SHP77 treated with DMSO at 0.1 percent for 48 hours (cell line): ENCODE measurements around the gene NRXN3.
"Not testable (repeated sequence)": the region's sequence is repeated elsewhere in the genome, so short reads cannot be mapped to it uniquely, and the experiment has no call there.

Experiments
- DNase-seq: peaks from one replicate; lab custom pipeline; 2025; lab: John Stamatoyannopoulos, UW

NRXN3 gene

DNA sequence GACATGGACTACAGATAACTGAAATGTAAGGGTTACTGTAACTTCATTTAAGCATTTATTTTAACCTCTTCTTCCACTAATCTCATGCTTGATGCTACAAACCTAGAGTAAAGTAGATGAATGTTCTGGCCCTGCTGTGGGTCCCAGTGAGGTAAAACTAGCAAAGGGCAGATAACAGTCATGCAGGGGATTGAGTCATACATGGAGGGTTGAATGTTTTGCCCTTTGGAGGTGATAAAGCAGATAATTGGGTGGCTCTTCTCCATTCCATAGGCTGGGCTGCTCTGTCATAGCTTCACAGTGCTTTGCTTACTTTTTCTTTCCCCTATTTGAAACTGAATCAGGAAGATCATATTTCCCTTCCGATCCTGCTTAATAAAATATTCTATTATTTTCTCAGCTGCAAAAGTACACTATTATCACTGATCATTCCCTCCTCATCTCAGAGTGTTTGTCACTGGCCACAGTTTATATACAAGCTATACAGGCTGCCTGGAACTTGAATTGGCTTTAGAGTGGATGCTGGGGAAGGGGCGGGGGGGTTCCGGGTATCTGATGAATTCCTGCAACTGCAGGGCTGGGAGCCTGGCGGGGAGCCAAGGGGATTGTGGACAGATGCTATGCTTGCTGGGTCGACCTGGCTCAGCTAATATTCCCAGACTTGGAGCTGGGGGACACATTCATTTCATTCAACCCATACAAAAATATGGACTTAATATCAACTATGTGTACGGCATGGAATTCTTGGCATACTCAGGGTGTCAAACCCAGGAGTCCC, 235.1 kb downstream of the NRXN3 start:
- no peak for DNase-seq

DNA sequence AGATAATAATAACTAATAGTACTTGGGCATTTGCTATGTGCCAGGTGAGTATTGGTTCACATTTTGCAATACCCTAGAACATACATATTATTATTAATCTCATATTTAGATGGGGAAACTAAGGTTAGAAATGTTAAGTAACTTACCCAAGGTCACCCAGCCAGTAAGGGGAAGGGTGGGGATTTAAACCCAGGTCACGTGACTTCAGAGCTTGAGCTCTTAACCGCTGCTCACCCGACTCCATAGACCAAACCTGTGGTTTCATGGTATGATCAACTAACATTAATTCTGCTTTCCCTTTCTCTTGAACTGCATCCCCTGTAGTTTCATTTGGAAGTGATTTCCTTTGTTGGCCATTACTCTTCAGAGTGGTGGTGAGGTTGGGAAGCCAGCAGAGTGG, 242.3 kb downstream of the NRXN3 start:
- DNase-seq = no peak

DNA sequence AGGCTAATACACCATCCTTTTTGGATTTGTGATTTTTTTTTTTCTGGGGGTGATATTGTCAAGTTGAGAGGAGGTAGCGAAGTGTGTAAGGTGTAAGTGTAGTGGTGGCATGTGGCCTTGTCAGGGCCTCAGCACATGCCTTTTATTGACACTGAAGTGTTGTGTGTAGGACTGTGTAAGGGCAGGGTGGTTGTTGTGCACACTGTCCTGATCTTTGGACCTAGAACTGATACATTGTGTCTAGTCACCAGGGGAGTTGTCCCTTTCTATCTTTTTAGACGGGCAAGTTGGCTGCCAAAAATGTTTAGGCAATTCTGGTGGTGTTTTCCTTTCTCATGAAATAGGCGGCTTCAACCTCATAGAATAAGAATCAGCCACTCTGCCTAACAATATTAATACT, 244.0 kb downstream of the NRXN3 start:
- DNase-seq = no peak

DNA sequence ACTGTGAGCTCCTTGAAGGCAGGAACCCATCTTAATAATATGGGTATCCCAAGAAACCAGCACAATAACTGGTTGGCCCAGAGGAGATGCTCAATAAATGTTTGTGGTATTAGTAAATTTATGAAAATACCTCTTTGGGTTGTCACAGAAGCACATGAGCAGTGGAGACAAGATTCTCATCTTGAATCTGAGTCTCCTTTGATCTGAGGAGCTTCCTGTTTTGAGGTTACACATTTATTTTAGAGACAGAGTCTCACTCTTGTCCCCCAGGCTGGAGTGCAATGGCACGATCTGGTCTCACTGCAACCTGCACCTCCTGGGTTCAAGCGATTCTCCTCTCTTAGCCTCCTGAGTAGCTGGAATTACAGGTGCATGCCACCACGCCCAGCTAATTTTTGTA, 247.4 kb downstream of the NRXN3 start:
- no peak for DNase-seq

DNA sequence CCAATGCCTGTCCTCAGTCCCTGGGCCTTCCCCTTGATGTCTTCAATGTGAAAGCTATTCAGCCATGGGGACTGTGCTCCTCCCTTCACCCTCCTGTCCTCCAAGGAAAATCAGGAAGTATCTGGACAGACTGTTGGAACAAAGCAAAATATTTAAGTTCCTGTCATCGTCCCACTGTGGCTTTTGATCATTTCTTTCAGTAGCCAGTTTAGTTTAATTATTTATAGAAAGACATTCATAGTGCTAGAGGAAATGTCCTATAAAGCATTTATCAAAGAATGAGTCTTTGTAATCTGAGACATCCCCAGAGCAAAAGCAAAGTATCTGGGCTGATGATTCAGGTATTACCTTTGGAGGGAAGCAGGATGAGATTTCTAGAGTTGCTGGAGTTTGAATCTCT, 254.1 kb downstream of the NRXN3 start:
- DNase-seq = no peak

DNA sequence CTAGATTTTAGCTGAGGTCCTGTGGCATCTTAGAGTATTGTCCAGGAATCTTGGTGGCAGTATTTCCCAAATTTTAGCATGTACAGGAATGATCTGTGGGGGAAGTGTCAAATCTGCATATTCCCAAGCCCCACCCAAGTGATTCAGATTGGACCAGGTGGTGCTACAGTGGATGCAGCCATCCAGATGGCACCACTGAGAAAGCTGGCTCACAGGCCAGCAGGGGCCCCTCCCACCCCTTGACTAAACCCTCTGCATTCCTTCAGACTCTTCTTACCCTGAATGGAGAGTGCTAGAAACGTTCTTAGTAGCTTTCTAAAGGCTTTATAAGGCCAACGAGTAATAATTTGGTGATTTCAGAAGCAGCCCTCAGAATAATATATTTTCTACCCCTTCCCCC, 255.2 kb downstream of the NRXN3 start:
- no peak for DNase-seq

DNA sequence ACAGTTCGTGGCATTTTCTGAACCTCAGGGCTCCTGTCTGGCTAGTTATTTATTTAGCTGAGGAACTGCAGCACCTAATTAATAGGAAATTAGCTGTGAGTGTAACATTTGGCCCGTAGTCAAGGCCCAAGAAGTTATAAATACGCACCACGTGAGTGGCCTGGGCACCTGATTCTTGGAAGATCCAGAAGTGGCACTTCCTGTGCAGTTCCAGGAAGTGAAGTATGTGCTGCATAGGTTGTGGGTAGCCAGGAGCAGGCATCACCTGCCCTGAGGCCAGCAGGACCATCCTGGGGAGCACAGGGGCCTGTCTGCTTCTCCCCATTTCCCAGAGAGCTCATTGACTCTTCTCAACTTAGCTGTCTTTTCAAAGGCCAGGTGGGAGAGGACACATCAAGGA, 255.6 kb downstream of the NRXN3 start:
- DNase-seq = no peak

DNA sequence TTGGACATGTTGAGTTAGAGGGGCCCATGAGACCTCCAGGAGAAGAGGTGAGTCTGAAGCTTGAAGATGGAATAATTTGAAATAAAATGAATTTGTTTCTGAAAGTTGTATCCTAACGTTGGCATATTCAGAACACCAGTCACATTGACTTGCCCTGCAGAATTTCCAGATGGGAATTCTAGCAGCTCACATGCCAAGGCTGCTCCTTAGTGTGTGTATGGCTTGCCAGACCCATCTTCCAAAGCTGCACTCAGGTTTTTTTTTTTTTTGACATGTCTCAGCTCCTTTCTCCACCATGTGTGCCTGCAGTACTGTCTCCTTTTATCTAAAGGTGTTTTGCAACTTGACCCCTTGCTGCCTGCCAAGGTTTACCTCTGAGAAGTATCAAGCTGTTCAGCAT, 261.9 kb downstream of the NRXN3 start:
- DNase-seq = no peak

DNA sequence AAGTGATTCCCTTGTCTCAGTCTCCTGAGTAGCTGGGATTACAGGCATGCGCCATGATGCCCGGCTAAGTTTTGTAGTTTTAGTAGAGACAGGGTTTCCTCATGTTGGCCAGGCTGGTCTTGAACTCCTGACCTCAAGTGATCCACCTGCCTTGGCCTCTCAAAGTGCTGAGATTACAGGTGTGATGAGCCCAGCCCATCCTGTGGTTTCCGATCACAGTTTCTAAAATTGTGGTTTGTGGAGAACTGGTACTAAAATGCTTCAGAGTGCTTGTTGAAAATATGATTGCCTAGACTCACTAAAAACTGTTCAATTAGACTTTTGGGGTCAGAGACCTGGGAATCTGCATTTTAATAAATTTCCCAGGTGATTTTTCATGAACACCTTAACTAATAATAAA, 267.3 kb downstream of the NRXN3 start:
- DNase-seq = not testable (repeated sequence)

DNA sequence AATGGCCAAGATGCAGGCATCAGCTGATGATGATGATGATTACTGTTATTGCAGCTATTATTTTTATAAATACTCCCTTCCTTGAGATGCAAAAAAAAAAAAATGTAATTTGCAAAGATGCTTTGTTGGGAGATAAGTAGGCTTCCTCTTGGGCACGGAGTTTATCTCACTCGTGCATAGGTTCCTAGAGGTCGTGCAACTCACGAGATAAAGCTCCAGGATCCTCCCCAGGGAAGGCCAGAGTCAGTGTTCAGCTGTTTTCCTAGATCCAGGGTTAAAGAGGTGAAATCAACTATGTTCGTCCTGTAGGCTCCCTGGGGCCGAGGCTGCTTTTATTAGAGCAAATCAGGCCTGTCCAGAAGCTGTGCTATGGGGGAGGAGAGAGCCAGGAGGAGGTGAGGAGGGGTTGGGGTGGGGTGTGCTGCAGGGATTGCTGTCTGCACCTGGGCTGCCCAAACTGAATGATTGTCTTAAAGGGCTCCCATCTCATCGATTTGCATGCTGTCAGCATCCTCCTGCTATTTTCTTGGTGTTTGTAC, 270.3 kb downstream of the NRXN3 start:
- no peak for DNase-seq

DNA sequence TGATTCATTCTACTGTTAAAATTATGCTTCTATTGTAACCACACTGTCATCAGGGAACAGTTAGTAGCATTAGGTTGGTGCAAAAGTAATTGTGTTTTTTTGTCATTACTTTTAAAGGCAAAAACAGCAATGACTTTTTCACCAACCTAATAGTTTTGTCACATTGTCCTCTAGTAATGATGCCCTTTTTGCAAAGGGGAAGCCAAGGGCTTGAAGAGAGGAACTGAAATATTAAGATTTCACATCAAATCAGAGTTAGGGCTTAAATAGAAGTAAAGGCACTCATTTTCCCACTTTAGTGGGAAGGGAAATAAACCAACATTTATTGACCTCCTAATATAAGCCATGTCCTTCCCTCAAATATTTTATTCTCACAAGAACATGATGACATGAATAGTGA, 273.7 kb downstream of the NRXN3 start:
- DNase-seq = no peak

DNA sequence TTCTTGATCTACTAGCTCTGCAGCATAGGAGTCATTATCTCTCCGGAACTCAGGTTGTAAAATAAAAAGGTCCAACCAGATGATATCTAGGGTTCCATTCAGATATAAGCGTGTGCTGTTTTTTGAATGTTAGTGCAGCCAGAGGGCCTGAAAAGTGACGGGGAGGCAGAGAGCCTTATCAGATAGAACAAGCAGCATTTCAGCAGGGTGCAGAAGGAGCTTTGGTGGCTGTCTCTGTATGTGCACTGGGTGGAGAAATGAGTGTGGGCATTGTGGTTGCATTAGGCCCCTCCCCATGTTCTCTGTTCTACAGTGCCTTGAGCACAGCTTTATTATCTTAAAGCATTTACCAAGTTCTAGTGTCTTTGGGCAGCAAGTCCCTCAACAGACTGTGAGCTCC, 275.1 kb downstream of the NRXN3 start:
- DNase-seq = no peak

DNA sequence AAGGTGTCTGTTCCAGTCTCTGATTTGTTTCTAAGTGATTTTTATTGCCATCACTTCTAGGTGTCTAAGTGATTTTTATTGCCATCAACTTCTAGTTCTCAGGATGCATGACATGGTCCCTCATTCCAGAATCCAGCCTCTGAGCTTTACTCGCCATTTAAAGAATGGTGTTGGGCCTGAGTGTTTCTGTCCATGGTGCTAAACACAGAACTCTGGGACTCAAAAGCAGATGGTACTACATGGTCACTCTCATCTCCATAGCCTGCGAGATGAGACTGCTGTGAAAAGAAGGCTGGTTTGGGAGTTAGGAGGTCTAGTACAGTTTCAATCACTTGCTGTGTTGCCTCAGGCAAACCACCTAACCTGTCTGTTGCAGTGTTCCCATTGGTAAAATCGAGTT, 276.6 kb downstream of the NRXN3 start:
- no peak for DNase-seq

DNA sequence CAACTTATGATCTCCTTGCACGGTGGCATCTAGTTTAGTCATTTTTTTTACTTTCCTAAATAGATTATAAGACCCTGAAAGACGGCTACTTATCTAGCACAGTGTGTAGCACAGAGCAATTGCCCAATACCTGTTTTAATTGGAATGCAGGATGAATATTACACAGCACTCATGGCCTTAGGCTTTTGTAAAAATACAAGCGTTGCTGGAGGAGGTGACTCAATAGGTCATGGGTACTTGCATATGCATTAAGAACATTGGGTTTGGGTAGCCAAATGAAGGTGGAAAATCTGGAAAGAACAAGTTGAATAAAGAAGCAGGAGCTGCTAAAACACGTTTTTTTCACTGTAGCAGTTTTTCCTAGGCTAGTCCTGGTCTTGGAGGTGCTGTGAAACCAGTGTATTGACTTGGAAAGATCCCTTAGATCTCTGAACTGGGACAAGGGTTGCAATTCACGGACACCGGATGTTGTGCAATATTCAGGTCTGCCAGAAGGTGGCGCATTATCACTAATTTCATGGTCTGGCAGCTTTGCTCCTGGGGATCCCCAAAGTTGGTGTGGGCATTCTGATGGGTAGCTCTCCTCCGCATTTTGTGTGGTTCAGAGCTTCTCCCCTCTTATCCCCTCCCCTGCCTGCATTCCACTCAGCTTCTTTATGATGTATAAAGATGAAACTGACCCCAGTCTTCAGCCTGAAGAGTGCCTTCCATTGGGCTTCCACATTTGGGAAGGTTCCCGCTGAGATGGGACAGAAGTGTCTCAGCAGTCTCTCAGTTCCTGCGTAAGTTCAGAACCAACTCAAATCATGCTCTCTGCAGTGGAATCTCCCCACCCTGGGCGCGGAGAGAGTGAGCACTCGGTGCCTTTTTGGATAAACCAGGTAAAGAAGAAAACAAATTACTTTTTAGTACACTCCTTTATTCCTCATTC, 278.3 kb downstream of the NRXN3 start:
- DNase-seq = no peak

DNA sequence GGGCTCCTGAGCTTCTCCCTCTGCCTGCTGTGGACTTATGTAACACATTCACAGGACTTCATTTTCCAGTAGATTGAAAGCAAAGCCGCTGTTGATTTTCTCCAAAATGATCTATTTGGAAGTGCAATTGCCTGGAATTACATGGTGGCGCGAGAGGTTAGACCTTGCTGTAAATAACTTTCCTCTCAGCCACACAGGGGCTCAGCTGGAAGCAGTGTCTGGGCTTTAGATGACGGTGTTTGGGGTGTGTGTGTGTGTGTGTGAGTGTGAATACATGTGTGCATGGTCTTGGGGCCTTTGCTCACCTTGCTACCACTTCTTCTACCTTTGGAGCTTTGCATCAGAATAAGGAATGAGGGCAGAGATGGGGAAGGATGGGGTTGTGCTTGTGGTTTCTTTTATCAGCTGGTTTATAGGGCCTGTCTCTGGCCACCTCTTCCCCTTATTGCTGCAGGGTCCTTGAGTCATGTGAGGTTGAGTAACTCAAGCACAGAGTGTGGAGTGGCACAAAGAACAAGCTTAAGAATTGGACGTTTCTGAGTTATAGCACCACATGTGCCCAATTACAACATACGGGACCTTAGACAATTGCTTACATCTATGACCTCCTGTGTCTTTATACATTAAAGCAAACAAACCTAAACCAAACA, 280.6 kb downstream of the NRXN3 start:
- no peak for DNase-seq

DNA sequence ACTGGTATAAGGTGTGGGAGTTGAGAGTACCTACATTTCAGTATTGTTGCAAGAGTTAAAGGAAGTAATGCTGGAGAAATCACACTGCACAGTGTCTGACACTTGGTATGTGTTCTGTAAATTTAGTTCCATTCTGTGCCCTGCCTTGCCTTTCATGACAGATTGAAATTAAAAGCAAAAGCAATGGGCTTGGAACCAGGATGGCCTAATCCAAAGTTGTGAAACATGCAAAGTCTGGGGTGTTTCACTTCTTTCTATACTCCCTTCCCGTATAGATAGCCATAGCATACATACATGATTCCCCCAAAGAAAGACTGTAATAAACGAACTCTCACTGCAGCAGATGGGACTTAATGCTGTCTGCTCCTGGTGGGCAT, 281.1 kb downstream of the NRXN3 start:
- no peak for DNase-seq

DNA sequence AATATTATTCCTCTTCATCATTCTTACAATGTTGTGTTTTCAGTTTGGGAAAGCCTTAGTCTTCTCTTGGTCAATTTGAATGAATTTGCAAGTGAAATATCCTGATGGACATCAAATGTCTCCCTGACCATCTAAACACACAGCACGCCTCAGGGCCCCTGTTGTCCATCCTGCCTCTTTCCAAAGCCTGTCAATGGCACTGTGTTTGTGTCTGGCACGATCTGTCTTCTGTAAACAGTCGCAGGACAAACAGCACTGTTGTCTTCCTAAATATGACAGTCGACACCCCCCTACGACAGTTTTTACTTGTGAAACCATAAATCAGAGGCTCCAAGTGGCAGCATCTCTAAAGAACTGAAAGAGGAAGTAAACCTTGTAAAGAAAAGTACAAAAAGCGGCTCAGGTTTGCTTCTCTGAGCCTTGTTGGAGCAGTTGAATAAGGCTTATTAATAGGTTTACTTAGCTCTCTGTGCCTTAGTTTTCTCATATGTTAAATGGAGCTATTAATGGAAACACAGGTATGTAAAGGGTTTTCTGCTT, 285.8 kb downstream of the NRXN3 start:
- DNase-seq = no peak

DNA sequence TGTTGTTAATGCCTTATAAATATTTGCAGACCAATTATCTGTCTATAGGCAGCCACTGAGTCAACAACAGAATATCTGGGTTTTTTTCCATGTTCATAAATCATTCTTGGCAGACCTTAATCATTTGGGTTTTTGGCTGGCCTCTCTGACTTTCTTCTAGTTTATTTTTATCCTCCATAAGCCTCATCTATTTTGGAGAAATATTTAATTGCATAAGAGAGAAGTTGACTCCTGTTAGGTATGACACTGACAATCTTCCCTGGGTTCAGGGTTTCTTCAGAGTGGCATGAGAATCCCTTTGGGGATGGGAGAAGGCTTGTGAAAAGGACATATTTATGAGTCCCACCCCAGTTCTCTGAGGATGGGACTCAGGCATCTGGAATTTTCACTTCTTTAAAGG, 299.8 kb downstream of the NRXN3 start:
- no peak for DNase-seq

DNA sequence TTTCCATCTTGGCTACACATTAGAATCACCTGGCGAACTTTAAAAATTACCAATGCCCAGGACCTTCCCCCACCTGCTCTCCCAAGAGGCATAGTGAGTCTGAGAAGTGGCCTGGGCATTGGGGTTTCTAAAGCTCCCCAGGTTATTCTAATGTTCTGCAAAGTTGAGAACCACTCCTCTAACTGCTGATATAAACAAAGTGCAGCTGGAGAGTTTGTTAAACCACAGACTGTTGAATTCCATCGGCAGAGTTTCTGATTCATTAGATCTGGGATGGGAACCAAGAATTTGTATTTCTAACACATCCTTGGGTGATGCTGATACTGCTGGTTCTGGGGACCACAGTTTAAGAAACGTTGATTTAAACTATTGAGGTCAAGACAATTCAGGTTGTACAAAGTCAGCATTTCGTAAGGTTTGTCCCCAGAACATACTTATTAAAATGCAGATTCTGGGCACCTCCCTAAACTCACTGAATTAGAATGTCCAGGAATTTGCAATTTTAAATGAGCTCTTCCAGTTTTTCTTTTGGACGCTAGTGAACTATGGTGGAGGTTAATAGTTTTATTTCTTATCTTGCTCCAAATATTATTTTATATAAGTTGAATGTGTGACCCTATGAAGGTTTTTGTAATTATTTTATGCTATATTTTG, 309.1 kb downstream of the NRXN3 start:
- no peak for DNase-seq

DNA sequence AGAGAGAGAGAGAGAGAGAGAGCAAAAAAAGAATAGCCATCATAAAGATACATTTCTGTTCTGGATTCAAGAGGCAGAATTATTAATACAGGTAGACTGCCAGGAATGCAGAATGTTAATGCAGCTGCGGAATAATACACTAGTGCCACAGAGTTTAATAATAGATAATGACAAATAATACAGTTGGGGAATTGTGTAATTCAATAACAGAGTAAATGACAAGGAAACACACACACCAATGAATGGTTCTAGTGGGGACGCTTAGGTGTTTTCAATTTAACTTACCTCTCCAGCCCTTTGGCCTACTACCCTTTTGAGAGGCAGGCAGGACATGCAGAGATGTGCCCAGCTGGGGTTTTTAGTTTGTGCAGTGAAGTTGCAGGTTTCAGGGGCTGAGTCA, 313.9 kb downstream of the NRXN3 start:
- no peak for DNase-seq

DNA sequence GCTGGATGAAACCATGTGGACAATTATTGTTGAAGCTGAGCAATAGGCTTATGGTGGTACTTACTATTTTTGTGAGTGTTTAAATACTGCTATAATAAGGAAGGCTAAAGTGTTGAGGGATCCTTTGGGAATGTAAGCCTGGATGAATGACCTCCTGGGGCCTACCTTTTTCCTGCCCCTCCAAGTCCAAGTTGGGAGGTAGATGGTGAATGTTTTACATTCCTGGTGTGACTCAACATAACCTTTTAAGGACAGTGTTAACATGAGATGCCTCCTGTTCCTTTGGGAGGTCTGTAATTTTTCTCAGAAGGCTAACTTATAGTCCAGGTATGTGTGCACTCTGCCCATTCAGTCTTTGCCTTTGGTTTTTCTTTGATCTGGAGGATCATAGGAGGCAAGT, 315.9 kb downstream of the NRXN3 start:
- DNase-seq = no peak

DNA sequence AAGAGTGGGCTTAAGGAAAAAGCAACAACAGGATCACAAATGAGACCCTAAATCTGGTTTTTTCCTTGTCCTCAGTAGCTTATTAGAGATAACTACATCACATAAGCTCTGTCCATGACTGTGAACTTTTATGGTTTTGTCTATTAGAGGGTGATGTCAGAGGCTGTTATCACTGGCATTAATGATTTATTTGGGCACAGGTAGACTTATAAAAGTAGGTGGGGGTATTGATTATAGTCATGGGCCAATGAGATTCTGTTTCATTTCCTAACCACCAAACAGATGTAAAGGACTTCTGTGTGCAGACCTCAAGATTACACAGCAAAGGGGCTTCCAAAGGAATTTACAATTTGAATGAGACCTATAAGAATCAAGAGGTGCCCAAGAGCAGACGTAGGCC, 316.4 kb downstream of the NRXN3 start:
- DNase-seq = no peak
